GM21515 (cell line): ENCODE measurements around the gene ZNF20.
A peak's percentile ranks its signal among the peaks of the same experiment; 100 is the strongest.

ENCODE experiments used
- ATAC-seq: cut with Tn5 transposase; IDR thresholded peaks from one replicate; pipeline ENCODE4 v1.9.1; 2021; ENCODE audit not compliant: unreplicated experiment

The ZNF20 gene

GRCh38 chr19:12139885-12140544 is at the start of gene ZNF20:
ZNF20 (minus strand) TSS chr19:12140350; CDS start chr19:12140182, 168 bp downstream.
- ATAC-seq = peak; percentile 91

- no peak for ATAC-seq
These were observed 47.5 kb upstream of the ZNF20 start for GRCh38 chr19:12187625-12188024.

GRCh38 chr19:12180377-12180776 is 40.2 kb upstream of the ZNF20 start:
- ATAC-seq = no peak

DNA sequence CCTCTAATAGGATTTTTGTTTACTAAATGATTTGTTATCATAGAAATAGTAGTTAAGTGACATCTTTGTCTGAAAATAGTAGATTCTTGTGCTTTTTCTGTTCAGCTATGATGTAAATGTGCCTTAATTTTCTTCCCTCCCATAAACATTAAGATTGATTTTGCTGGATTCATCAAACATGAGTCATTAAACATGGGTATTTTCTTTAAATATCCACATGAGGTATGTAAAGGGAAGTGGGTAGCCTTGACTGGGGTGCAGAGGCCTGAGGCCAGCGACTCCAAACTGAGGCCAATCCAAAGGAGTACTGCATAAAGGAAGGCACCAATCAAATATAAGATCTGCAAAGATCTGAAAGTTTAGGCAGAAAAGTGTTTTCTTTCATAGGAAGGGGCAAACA is 26.5 kb upstream of the ZNF20 start:
- no peak for ATAC-seq

- ATAC-seq = no peak
These were observed 23.7 kb upstream of the ZNF20 start for GRCh38 chr19:12163826-12164225.

GRCh38 chr19:12162882-12163806 is 23.0 kb upstream of the ZNF20 start, which contains the start of gene ZNF136:
ZNF136 (plus strand) TSS chr19:12163096; CDS start chr19:12163204, 108 bp downstream.
- peak; percentile 87 for ATAC-seq

- no peak for ATAC-seq
These were observed 22.3 kb upstream of the ZNF20 start for GRCh38 chr19:12162513-12162881.

DNA sequence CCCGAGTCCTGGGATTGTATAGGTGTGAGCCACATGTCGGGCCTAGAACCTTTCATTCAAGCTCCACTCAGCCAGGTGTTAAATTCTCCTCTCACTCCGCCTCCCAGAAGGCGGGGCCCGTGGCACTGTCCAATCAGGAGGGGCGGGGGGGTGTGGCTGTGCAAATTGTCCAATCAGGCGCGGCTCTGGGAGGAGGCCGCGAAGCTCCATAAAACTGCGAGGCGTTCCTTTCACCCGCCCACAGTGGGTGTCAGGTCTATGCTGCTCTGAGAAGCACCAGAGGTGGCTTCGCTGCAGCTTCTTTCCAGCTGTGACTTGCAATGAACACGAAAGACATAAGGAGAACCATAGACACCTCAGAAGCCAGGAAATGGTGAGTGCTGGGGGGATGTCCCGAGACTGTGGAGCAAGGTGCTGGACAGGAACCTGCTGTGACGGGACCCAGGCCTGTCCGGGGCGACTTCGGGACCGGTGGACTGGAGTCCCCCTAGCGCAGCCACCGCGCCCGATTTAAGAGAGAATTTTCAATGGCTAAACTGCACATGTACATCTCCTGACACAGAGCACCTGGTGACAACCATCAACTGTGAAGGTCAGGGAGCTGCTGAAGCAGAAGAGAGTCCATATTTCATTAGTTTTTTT is 19.7 kb upstream of the ZNF20 start:
- ATAC-seq = no peak

DNA sequence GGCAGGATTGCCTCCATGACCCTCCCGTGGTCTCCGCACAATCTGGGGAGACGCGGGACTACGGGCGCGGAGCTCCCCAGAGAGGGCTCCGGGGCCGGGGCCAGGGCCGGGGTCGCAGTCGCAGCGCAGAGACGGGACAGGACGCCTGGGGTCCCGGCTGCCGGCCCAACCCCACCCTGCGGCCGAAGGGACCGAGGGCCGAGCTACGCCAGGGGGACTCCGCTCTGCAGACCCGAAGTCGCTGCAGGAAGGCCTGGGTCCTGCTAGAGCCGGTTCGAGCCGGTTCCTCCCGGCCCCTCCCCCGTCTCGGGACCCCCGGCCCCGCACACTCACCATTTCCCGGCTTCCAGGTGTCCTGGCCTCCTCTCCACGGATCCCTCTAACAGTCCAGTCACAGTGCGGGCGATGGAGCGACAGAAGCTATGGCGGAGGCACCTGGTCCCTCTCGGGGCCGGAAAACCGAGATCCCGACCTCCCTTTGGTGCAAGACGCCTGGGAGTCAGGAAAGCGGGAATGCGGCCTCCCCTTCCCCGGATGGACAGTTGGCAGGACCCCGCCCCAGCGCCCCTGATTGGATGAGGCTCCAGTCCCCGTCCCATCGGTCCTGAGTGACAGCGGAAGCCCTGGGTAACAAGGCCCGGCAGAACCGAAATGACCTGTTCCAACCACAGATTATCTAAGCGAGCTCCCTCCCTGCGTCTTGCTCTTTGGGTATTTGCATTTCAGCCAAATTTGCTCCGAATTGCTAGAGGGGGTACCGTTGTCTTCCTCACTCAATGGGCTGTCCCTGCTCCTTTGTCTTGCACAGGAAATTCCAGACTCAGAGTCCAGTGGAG is 16.3 kb upstream of the ZNF20 start, which contains the start of gene ZNF625:
Gene ZNF625, minus strand, starts transcription at position 512 of the 836 bp plus-strand sequence. Its CDS starts 176 bp downstream, at position 336.
- peak; percentile 76 for ATAC-seq

- ATAC-seq = no peak
These were observed 15.2 kb upstream of the ZNF20 start for GRCh38 chr19:12155324-12155860.

GRCh38 chr19:12145348-12145747 is 5.2 kb upstream of the ZNF20 start:
- ATAC-seq = no peak

DNA sequence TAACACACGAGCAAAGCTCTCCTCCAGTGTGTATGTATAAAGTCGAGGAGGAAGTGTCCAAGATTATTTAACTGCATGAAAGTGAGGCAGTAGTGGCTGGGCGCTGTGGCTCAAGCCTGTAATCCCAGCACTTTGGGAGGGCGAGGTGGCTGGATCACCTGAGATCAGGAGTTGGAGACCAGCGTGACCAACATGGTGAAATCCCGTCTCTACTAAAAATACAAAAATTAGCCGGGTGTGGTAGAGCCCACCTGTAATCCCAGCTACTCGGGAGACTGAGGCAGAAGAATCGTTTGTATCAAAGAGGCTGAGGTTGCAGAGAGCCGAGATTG is 1.2 kb upstream of the ZNF20 start:
- ATAC-seq = no peak

- ATAC-seq = peak; percentile 47
These were observed 625 bp upstream of the ZNF20 start for GRCh38 chr19:12140545-12141404.

DNA sequence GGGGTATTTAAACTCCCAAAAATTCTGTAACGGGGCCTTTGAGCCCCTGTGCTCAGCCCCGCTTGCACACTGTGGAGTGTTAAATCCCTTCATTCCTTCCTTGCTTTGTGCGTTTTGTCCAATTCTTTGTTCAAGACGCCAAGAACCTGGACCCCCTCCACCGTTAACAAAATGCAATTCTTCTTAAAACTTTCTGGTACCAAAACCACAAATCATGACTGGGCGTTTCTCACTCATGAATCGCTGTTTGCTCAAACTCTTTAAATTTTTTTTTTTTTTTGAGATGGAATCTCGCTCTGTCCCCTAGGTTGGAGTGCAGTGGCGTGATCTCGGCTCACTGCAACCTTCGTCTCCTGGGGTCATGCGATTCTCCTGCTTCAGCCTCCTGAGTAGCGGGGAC is 881 bp downstream of the ZNF20 start:
- no peak for ATAC-seq

- ATAC-seq = no peak
These were observed 2.8 kb downstream of the ZNF20 start for GRCh38 chr19:12137221-12137940.

DNA sequence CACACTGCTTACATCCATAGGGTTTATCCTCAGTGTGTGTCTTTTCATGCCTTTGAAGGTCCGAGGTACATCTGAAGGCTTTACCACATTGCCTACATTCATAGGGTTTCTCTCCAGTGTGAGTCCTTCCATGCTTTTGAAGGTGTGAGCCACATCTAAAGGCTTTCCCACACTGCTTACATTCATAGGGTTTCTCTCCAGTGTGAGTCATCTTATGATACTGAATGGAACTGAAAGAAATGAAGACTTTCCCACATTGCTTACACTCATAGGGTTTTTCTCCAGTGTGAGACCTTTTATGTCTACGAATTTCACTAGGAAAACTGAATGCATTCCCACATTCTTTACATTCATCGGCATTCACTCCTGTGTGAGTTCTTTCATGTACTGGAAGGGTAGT is 7.1 kb downstream of the ZNF20 start:
- no peak for ATAC-seq

- no peak for ATAC-seq
These were observed 13.4 kb downstream of the ZNF20 start for GRCh38 chr19:12126707-12127106.

- no peak for ATAC-seq
These were observed 22.8 kb downstream of the ZNF20 start for GRCh38 chr19:12117201-12117970.
